GM18499 (cell line): Measurements from ENCODE around the gene ONECUT2.
"Not testable (repeated sequence)": the region's sequence is repeated elsewhere in the genome, so short reads cannot be mapped to it uniquely, and the experiment has no call there.

ENCODE experiments used
- ATAC-seq: cut with Tn5 transposase; IDR thresholded peaks from one replicate; pipeline ENCODE4 v1.9.1; 2021; ENCODE audit warnings: moderate number of reproducible peaks; ENCODE audit not compliant: insufficient read depth, unreplicated experiment

The ONECUT2 gene

DNA sequence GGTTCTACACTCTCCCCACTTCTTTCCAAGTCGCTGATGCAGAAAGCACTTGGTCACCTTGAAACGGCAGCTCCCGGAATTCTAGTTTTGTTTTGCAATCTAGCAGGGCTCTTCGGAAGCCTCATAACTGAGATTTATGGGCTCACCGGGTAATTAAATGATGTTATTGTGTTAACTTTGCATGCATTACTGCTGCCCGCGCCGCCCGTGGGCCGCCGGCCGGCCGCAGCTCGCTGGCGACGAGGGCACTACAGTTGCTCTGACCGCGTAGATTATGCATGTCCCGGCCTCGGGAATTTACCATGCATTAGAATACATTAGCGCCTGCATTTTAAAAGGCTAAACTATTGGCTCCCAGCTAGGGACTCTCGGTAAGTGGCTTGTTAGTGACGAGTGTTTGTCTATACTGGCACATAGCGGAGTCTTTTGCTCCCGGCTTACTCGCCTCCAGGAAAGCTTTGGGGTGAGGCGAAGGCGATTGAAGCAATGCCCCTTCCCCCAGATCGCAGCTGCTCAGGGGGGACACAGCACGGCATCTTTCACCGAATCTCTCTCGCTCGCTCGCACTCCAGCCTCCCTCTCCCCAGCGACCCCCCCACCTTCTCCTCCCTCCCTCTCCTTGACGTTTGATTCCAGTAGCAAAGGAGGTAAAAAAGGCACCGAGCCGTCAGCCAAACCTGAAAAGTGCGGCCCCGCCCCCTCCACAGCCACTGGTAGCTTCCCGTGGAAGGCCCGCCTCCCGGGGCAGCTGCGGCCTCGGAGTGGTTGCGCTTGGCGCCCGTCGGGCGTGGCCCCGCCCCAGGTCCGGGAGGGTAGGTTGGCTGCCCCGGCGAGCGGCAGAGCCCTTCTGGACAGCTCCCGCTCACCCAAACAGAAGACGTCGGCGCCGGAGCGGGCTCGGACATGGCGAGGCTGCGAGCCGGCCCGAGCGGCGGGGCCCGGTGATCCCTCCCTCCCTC, at the start of gene ONECUT2:
TSS of gene ONECUT2 (plus strand) at position 839 of the 959 bp plus-strand sequence. CDS start 343 bp downstream, outside the sequence.
- no peak for ATAC-seq

DNA sequence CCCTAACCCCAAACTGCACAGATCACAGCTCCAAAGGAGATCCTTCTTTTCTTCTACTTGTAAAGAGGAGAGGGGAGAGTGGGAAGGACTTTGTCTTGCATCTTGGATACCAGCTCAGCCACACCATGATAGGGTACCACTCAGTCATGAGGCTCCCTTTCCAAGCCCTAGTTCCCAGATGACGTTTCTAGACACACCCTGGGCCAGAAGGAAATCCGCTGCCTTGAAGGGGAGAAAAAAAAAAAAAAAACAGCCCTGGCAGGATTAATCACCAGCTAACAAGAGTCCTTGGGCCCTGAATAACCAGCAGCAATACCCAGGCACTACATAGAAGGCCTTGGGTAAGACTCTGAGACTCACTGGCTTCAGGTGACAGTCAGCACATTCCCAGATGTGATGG, 45.9 kb upstream of the ONECUT2 start:
- no peak for ATAC-seq

- ATAC-seq, result no peak
Measured at GRCh38 chr18:57390044-57390443, 45.1 kb upstream of the ONECUT2 start.

GRCh38 chr18:57394749-57395148, 40.4 kb upstream of the ONECUT2 start:
- ATAC-seq, result not testable (repeated sequence)

DNA sequence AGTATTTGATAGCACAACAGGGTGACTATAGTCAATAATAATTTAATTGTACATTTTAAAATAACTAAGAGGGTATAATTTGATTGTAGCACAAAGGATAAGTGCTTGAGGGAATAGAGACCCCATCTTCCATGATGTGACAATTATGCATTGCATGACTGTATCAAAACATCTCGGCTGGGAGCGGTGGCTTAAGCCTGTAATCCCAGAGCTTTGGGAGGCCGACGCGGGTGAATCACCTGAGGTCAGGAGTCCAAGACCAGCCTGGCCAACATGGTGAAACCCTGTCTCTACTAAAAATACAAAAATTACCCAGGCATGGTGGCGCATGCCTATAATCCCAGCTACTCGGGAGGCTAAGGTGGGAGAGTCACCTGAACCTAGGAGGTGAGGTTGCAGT, 38.3 kb upstream of the ONECUT2 start:
- not testable (repeated sequence) for ATAC-seq

DNA sequence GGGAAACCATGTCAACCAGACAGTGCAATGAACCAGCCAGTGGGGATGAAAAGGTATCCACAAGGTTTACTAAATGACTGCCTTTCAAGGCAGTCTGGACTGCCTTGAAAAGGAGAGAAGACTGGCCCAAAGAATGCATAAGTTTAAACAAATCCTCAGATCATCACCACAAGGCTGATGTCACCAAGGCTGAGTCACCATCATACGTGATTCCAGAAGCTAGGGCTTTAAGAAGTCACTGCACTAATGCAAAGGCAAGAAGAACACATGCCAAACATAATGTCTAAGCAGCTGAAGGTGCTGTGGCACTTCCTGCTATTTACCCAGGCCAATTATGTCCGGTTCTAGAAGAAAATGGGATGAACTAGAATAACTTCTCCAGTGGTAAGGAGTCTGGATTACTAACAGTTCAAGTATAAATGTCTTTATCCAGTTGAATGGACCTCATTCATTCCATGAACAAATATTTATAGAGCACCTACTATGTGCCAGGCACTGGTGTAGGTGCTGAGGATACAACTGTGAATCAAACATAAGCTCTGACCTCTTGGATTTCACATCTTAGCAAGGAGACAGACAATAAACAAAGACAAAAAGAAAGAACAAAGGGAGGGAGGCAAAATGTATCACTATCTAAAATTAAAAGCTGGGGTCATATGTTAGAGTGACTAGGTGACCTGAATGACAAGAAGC, 37.6 kb upstream of the ONECUT2 start:
- no peak for ATAC-seq

- ATAC-seq, result no peak
Measured at GRCh38 chr18:57404345-57404744, 30.8 kb upstream of the ONECUT2 start.

GRCh38 chr18:57409650-57410049, 25.5 kb upstream of the ONECUT2 start:
- ATAC-seq, result no peak

- no peak for ATAC-seq
Measured at GRCh38 chr18:57410749-57411148, 24.4 kb upstream of the ONECUT2 start.

GRCh38 chr18:57416542-57416941, 18.6 kb upstream of the ONECUT2 start:
- ATAC-seq, result no peak

DNA sequence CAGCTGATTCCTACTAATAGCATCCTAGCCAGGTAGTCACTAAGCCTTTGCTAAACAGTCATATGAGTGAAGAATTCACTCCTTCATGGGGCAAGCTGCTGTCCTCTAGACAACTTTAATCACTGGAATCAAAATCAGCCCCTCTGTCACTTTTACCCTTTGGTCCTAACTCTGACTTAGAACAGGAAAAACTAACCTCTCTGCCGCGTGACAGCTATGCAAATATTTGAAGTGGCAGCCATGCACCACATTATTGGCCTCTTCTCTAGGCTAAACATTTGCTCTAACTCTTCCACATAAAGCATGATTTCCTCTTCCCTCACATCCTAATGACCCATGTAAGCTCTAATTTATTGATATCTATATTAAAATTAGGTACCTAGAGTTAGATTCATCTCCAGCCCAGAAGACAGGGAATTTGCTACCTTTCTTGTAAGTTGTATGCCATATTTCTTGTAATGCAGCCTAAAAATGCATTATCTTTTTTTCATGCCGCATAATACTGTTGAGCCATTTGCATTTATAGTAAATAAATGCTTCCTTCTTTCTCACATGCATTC, 12.8 kb upstream of the ONECUT2 start:
- no peak for ATAC-seq

DNA sequence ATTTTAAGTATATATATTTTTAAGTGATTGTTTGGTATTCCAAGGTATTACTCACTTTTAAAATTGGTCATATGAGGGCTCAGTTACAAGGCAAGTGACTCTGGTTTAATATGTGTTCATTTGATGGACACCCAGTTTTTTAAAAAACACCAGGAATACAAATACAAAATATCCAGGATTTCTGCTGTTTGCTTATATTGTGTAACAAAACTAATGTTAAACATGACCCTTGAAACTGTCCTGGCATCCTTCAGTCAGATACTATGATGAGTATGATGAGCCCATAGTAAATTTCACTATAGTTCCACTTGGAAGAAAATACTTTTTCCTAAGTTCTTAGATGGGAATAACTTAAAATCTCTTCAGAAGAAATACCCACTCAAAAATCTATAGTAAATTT, 11.4 kb upstream of the ONECUT2 start:
- ATAC-seq, result no peak

- no peak for ATAC-seq
Measured at GRCh38 chr18:57425096-57425495, 10.1 kb upstream of the ONECUT2 start.

DNA sequence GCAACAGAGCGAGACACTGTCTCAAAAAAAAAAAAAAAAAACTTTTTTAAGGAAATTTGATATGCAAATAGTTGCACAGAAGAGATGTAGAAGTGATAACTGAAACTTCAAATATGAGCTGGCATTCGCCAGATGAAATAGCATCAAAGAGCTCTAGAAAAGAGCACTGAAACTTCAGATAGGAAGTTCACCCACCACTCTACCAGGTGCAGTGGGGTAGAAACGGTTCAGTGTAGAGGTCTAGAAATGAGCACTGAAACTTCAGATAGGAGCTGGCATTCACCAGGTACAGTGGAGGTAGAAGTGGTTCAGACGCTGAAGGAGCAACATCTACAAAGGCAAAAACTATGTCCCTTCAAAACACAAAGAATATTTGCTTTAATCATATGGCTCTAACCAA, 9.0 kb upstream of the ONECUT2 start:
- no peak for ATAC-seq

GRCh38 chr18:57427429-57428201, 7.6 kb upstream of the ONECUT2 start:
- ATAC-seq, result no peak

GRCh38 chr18:57428221-57429150, 6.7 kb upstream of the ONECUT2 start:
- ATAC-seq, result no peak

DNA sequence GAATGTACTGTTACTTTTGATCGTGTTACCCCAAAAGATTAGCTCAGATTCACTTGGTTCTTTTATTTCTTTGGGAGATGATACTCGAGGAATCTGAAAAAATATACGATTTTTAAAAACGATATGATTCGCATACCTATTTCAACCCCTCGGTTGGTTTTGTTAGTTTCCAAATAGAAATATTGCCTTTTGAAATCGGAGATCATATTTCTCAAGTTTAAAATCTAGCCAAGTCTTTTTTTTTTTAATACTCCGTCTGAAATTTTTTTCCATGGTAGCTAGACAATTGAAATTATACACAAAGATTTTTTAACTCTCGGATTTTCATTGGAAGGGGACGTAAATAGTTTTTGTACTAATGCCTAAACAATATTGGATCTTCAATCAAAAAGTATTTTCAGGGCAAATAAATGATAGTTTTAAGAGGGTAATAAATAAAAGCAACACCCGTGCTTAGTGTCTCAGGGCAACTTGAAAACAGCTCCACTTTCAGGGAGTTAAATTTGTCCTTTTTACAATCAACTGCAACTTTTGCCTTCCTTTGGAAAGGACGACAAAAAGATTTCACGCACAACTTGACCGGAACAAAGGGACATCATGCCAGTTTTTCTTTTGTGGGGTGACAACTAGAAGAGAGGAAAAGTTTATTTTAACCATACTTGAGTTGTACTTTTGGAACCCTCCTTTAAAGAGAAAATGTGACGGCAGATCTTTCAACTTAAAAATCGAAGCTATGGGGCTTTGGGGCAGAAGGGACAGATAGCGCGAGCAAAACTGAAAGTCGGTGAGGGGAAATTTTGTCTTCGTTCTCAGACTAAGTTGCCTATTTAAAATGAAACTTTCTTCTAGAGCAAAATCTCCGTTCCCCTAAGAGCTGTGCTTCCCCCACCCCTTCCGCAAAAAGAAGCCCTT, 5.8 kb upstream of the ONECUT2 start:
- no peak for ATAC-seq
